A673 (cell line): Measurements from ENCODE around the gene CNGA4.

Experiments used
- CTCF ChIP-seq: fragments of 300-800, 200-600 bp; sonication (generic); conservative IDR thresholded peaks from 2 replicates; pipeline ENCODE4 v1.5.1; 2017; ENCODE audit warnings: low read depth, mild to moderate bottlenecking, antibody characterized with exemption, low read length, moderate library complexity, mixed read lengths
- EZH2 ChIP-seq: fragments of 200-600 bp; sonication (generic); IDR thresholded peaks from 2 replicates; pipeline ENCODE4 v1.6.1; 2017; ENCODE audit warnings: borderline replicate concordance, low read depth, mild to moderate bottlenecking, mixed read lengths, antibody characterized with exemption, low read length; ENCODE audit not compliant: poor library complexity, severe bottlenecking

GRCh38 chr11:6273188-6273587, 34.3 kb downstream of the CNGA4 start:
- TF ChIP-seq CTCF = no peak
- TF ChIP-seq EZH2 = no peak
